GM12878 (cell line): ENCODE data around the gene WNT9A. TPM values are rescaled to one million over a fixed set of nuclear protein-coding genes. Genes with fewer than 3 reads are reported as not detected.

Experiments
- ATAC-seq: fragments of 200-7000 bp; cut with Tn5 transposase; 3 replicates; pipeline ENCODE4 v1.9.1; 2020; ENCODE audit warnings: mild to moderate bottlenecking, moderate library complexity
- BruUV-seq: library from RNA; stranded (reverse); fragments of 400-500 nt; replicated peaks from 2 replicates; lab custom pipeline; 2021; lab: Mats Ljungman, UMichigan
- CTCF ChIA-PET: fragments of 300-600 bp; sonication (Branson Sonifier 250); formaldehyde crosslinking; extraction: SDS; loops from one replicate; lab custom pipeline; 2021; ENCODE audit warnings: inconsistent platforms; lab: Yijun Ruan, JAX
- POLR2A ChIA-PET: fragments of 350-600 bp; formaldehyde crosslinking; extraction: SDS; loops from one replicate; lab custom pipeline; 2021; ENCODE audit warnings: inconsistent platforms; lab: Charles Lee
- RAD21 ChIA-PET: fragments of 300-600 bp; sonication (Branson Sonifier 250); formaldehyde crosslinking; loops from one replicate; lab custom pipeline; 2023; ENCODE audit warnings: antibody characterized with exemption; ENCODE audit not compliant: unreplicated experiment; lab: Charles Lee
- SMC1A ChIA-PET: fragments of 300-600 bp; sonication (Branson Sonifier 250); formaldehyde crosslinking; loops from one replicate; lab custom pipeline; 2023; ENCODE audit not compliant: unreplicated experiment, uncharacterized antibody; lab: Charles Lee
- DNase-seq: peaks from one replicate; pipeline ENCODE4 v3.0.0-alpha.2; 2011; ENCODE audit warnings: low read depth, low spot score
- FAIRE-seq: peaks from 3 replicates; lab custom pipeline; 2011; peaks lifted over from hg19 to GRCh38; lab: Jason Lieb, UNC
- H2AFZ ChIP-seq: 2 replicates; pipeline ENCODE4 v1.6.0; 2011; ENCODE audit warnings: low read depth, low read length, control low read depth; ENCODE audit not compliant: control insufficient read depth
- H3K27ac ChIP-seq: 2 replicates; pipeline ENCODE4 v1.5.1; 2011; ENCODE audit warnings: control low read depth; ENCODE audit not compliant: control insufficient read depth, insufficient read depth
- H3K27me3 ChIP-seq, 2 experiments: replicated peaks in 1 of 2; 2 replicates each; pipeline versions ENCODE4 v1.6.0 to v1.6.1; 2011; ENCODE audit warnings: low read length in 1 of 2; ENCODE audit not compliant: control insufficient read depth in 2 of 2, insufficient read depth in 2 of 2
- H3K36me3 ChIP-seq, 2 experiments: 2 replicates each; pipeline ENCODE4 v1.5.1; 2011; ENCODE audit warnings: low read length in 1 of 2; ENCODE audit not compliant: control insufficient read depth in 2 of 2, insufficient read depth in 2 of 2
- H3K4me1 ChIP-seq: 2 replicates; pipeline ENCODE4 v1.6.1; 2011; ENCODE audit warnings: mild to moderate bottlenecking, low read length, moderate library complexity, mixed read lengths; ENCODE audit not compliant: control insufficient read depth, insufficient read depth
- H3K4me2 ChIP-seq: 2 replicates; pipeline ENCODE4 v1.6.0; 2011; ENCODE audit warnings: control low read depth; ENCODE audit not compliant: control insufficient read depth, insufficient read depth
- H3K4me3 ChIP-seq: fragments of 200-600 bp; sonication (generic); 2 replicates; pipeline ENCODE4 v1.5.1; 2016
- H3K79me2 ChIP-seq: 2 replicates; pipeline ENCODE4 v1.6.0; 2011; ENCODE audit warnings: low read length; ENCODE audit not compliant: control insufficient read depth, insufficient read depth
- H3K9ac ChIP-seq: 2 replicates; pipeline ENCODE4 v1.8.0; 2011; ENCODE audit warnings: low read length, control low read depth, mixed read lengths; ENCODE audit not compliant: control insufficient read depth, insufficient read depth
- H3K9me3 ChIP-seq: replicated peaks from 3 replicates; pipeline ENCODE4 v1.5.1; 2011; ENCODE audit warnings: mild to moderate bottlenecking, low read length; ENCODE audit not compliant: control insufficient read depth, insufficient read depth
- H4K20me1 ChIP-seq: 2 replicates; pipeline ENCODE4 v1.6.0; 2011; ENCODE audit not compliant: control insufficient read depth, insufficient read depth
- BCLAF1 ChIP-seq: fragments of 450-650 bp; IDR thresholded peaks from 2 replicates; pipeline ENCODE4 v1.6.1; 2017; ENCODE audit warnings: antibody characterized with exemption, mild to moderate bottlenecking, moderate library complexity
- CHD1 ChIP-seq: IDR thresholded peaks from 2 replicates; pipeline ENCODE4 v1.6.1; 2012; ENCODE audit warnings: low read depth, low read length, improper control_type of control experiment
- CHD2 ChIP-seq: IDR thresholded peaks from 2 replicates; pipeline ENCODE4 v1.6.1; 2011; ENCODE audit warnings: low read depth, low read length, improper control_type of control experiment, borderline replicate concordance
- FOXM1 ChIP-seq: IDR thresholded peaks from 2 replicates; pipeline ENCODE4 v1.6.1; 2012; ENCODE audit warnings: low read depth, mild to moderate bottlenecking, inconsistent platforms, low read length, moderate library complexity
- PBX3 ChIP-seq: IDR thresholded peaks from 2 replicates; pipeline ENCODE4 v1.6.1; 2011; ENCODE audit warnings: mild to moderate bottlenecking, low read depth, low read length, moderate library complexity; ENCODE audit not compliant: insufficient replicate concordance
- WGBS: methylation state at CpG from one replicate; pipeline ENCODE4 v1.1.6; 2016; ENCODE audit warnings: low lambda C conversion rate; ENCODE audit not compliant: insufficient replicate concordance, insufficient coverage; ENCODE audit errors: missing lambda C conversion rate; 5-methylcytosine and 5-hydroxymethylcytosine counted together
- in situ Hi-C: fragments of 300-500 bp; cut with MboI; formaldehyde crosslinking; loops from 9 replicates; pipeline ENCODE4 v1.14.3; 2018; ENCODE audit warnings: mixed read lengths
- intact Hi-C: fragments of 100-400 bp; cut with micrococcal nuclease; formaldehyde crosslinking; loops from one replicate; pipeline ENCODE4 v1.14.2; 2022; ENCODE audit not compliant: unreplicated experiment
- polyA plus RNA-seq, 11 experiments: library from polyadenylated mRNA; depleted of rRNA in 4 of 11; unstranded in 6 of 11; stranded (reverse) in 5 of 11; fragments of >200 nt; fragmentation: Nextera tagmentation in 4 of 11; fragmentation: Illumina TruSeq in 1 of 11; extraction: Ambion mirVana in 4 of 11; extraction: Trizol in 1 of 11; gene quantifications; 1 replicate in 1 of 11; 2 replicates in 10 of 11; pipeline versions ENCODE4 v1.2.1 to v1.2.3, GENCODE V29; 2011 to 2016; ENCODE audit warnings: inconsistent platforms in 2 of 11, missing spikeins in 2 of 11, low read depth in 1 of 11
- total RNA-seq, 4 experiments: library from RNA; depleted of rRNA in 3 of 4; stranded (reverse); fragments of >200 nt in 3 of 4; fragmentation: Illumina TruSeq in 1 of 4; extraction: Trizol in 1 of 4; gene quantifications; 2 replicates each; pipeline versions ENCODE4 v1.2.1 to v1.2.3, GENCODE V29; 2013 to 2021

The WNT9A gene
- total and polyA plus RNA-seq, 10 of the 15 experiments (the other 5 are each of a cell fraction or from before 2014, with no cell fraction given), result not detected

GRCh38 chr1:227899820-227900449 lies 47.8 kb downstream of the WNT9A start:
- H3K79me2 ChIP-seq, result no peaks in the 10 kb centered on the region
- CTCF ChIA-PET, result no interaction called here
- H3K4me1 ChIP-seq, result no peaks in the 10 kb centered on the region
- no peak overlapping the region for H3K9ac ChIP-seq
- no peak for DNase-seq
- no peaks in the 10 kb centered on the region for H3K9me3 ChIP-seq
- no TSS peak for BruUV-seq
- ATAC-seq, result no peak
- intact Hi-C loops, result loop anchor here (10.0 kb wide), 1 partner anchor 55 kb away; no protein-coding TSS in a partner anchor
- H3K4me3 ChIP-seq, result no peak overlapping the region
- POLR2A ChIA-PET, result no interaction called here
- RAD21 ChIA-PET, result no interaction called here
- no peak overlapping the region for H3K27ac ChIP-seq
- FAIRE-seq, result no peak
- in situ Hi-C loops, result no loop called here
- H4K20me1 ChIP-seq, result no peaks in the 10 kb centered on the region
- no peak for TF ChIP-seq CHD2
- no peak for TF ChIP-seq PBX3
- TF ChIP-seq BCLAF1, result no peak
- no peak for TF ChIP-seq FOXM1
- no peak for TF ChIP-seq CHD1
- TF ChIP-seq, all 136 proteins: peak for 0
- Histone ChIP-seq H3K4me2 (no peak overlapping the region), H3K36me3 (no peaks in the 10 kb centered on the region), H2AFZ (no peak overlapping the region), H3K27me3 (no peaks in the 10 kb centered on the region)
- 32% methylated on average over 18 of the region's 18 CpGs for WGBS
- SMC1A ChIA-PET, result no interaction called here
